ENCODE measurements around the gene REST. TPM values are rescaled to one million over a fixed set of nuclear protein-coding genes. Genes with fewer than 3 reads are reported as not detected.

REST gene
- total and polyA plus RNA-seq, 9 of the 15 experiments (the other 6 are each of a cell fraction or from before 2014, with no cell fraction given), result 2.9 to 24.0 (median 19.2) TPM

DNA sequence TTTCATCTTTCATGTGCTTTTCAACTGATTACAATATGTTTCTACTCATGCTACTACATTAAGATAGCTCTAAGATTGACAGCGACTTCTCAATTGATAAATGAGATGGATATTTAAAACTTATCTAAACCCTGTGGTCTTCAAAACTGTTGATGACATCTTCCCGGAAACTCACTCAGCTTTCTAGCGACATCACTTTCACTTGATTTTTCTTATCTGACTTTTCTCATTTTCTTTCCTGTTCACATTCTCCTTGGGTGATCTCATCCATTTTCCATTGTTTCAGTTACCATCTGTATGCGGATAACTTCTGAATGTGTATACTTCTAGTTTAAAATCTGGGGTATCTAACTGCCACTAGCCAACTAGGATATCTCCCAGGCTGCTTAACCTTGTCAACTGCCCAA, 74.1 kb downstream of the REST start (continued):
- TF ChIP-seq RAD21 (CRISPR knock-in tag; conservative IDR thresholded peaks at IDR 0.05 in 1 of 2, IDR thresholded peaks at IDR 0.05 in 1 of 2) (no peak), PHB2 (IDR thresholded peaks at IDR 0.05; ENCODE audit: low read depth) (no peak), DPF2 (IDR thresholded peaks at IDR 0.05) (peak; percentile 85), ATF1 (CRISPR knock-in tag; IDR thresholded peaks at IDR 0.05) (no peak), ATF1 (tag; IDR thresholded peaks at IDR 0.05) (0 out of 2 replicates have a peak, but pooled peaks have one; percentile 26), TAL1 (IDR thresholded peaks at IDR 0.05) (peak; percentile 19; the same call in 1 of the 2 replicates), KDM1A (IDR thresholded peaks at IDR 0.05) (peak; percentile 59 to 71), MYC (IDR thresholded peaks at IDR 0.05; ENCODE audit: low read depth, low read length) (0 out of 2 replicates have a peak, but pooled peaks have one; percentile 12), MYC (CRISPR knock-in tag; IDR thresholded peaks at IDR 0.05; ENCODE audit: borderline replicate concordance, low read depth) (no peak), PTTG1 (tag; IDR thresholded peaks at IDR 0.05; ENCODE audit: low read depth) (no peak), NFYB (IDR thresholded peaks at IDR 0.05; ENCODE audit: extremely low read depth, insufficient read length) (no peak), CBFA2T3 (IDR thresholded peaks at IDR 0.05) (peak; percentile 59), TEAD1 (CRISPR knock-in tag; IDR thresholded peaks at IDR 0.05) (peak in 1 of 2 experiments; percentile 73; a peak in 2 of 4 replicates), ARNT (IDR thresholded peaks at IDR 0.05) (peak in 1 of 2 experiments; percentile 27; a peak in 1 of 4 replicates), ETV1 (tag; conservative IDR thresholded peaks at IDR 0.05; ENCODE audit: low read depth) (peak; percentile 64), BMI1 (IDR thresholded peaks at IDR 0.05; ENCODE audit: low read length) (no peak)
- TF ChIP-seq, protein P1, sequence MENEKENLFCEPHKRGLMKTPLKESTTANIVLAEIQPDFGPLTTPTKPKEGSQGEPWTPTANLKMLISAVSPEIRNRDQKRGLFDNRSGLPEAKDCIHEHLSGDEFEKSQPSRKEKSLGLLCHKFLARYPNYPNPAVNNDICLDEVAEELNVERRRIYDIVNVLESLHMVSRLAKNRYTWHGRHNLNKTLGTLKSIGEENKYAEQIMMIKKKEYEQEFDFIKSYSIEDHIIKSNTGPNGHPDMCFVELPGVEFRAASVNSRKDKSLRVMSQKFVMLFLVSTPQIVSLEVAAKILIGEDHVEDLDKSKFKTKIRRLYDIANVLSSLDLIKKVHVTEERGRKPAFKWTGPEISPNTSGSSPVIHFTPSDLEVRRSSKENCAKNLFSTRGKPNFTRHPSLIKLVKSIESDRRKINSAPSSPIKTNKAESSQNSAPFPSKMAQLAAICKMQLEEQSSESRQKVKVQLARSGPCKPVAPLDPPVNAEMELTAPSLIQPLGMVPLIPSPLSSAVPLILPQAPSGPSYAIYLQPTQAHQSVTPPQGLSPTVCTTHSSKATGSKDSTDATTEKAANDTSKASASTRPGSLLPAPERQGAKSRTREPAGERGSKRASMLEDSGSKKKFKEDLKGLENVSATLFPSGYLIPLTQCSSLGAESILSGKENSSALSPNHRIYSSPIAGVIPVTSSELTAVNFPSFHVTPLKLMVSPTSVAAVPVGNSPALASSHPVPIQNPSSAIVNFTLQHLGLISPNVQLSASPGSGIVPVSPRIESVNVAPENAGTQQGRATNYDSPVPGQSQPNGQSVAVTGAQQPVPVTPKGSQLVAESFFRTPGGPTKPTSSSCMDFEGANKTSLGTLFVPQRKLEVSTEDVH (IDR thresholded peaks at IDR 0.05; ENCODE audit: low read depth, partially characterized antibody), result no peak
- TF ChIP-seq, protein P2, sequence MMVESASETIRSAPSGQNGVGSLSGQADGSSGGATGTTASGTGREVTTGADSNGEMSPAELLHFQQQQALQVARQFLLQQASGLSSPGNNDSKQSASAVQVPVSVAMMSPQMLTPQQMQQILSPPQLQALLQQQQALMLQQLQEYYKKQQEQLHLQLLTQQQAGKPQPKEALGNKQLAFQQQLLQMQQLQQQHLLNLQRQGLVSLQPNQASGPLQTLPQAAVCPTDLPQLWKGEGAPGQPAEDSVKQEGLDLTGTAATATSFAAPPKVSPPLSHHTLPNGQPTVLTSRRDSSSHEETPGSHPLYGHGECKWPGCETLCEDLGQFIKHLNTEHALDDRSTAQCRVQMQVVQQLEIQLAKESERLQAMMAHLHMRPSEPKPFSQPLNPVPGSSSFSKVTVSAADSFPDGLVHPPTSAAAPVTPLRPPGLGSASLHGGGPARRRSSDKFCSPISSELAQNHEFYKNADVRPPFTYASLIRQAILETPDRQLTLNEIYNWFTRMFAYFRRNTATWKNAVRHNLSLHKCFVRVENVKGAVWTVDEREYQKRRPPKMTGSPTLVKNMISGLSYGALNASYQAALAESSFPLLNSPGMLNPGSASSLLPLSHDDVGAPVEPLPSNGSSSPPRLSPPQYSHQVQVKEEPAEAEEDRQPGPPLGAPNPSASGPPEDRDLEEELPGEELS (CRISPR knock-in tag; IDR thresholded peaks at IDR 0.05; ENCODE audit: borderline replicate concordance), result no peak
- TF ChIP-seq, protein P3, sequence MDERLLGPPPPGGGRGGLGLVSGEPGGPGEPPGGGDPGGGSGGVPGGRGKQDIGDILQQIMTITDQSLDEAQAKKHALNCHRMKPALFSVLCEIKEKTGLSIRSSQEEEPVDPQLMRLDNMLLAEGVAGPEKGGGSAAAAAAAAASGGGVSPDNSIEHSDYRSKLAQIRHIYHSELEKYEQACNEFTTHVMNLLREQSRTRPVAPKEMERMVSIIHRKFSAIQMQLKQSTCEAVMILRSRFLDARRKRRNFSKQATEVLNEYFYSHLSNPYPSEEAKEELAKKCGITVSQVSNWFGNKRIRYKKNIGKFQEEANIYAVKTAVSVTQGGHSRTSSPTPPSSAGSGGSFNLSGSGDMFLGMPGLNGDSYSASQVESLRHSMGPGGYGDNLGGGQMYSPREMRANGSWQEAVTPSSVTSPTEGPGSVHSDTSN (CRISPR knock-in tag; IDR thresholded peaks at IDR 0.05; ENCODE audit: low read depth), result no peak
- TF ChIP-seq, protein P3 (tag; conservative IDR thresholded peaks at IDR 0.05; ENCODE audit: low read depth), result peak; percentile 47; the same call in 1 of the 2 replicates
- TF ChIP-seq, protein P4, sequence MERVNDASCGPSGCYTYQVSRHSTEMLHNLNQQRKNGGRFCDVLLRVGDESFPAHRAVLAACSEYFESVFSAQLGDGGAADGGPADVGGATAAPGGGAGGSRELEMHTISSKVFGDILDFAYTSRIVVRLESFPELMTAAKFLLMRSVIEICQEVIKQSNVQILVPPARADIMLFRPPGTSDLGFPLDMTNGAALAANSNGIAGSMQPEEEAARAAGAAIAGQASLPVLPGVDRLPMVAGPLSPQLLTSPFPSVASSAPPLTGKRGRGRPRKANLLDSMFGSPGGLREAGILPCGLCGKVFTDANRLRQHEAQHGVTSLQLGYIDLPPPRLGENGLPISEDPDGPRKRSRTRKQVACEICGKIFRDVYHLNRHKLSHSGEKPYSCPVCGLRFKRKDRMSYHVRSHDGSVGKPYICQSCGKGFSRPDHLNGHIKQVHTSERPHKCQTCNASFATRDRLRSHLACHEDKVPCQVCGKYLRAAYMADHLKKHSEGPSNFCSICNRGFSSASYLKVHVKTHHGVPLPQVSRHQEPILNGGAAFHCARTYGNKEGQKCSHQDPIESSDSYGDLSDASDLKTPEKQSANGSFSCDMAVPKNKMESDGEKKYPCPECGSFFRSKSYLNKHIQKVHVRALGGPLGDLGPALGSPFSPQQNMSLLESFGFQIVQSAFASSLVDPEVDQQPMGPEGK (CRISPR knock-in tag; IDR thresholded peaks at IDR 0.05; ENCODE audit: borderline replicate concordance), result no peak

All from K562 (cell line).